ENCODE results near the gene VGLL2.

The VGLL2 gene

DNA sequence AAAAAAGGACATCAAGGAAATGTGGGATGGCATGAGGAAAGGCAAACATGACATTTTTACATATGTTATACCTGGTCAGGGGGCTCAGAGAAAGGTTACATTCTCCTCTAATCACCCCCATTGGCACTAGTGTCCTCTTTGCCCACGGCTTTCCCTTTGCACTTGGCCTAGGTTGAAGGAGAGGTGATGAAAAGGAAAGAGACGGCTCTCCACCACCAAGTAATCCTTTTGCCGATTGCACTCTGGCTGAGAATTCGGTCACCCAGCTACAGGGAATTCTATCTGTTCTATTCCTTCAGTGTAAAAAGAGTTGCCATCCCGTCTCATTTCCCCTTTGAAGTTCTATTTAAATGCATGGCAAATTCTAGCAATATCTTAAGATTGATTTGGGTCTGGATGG, 10.4 kb downstream of the VGLL2 start:
- Histone ChIP-seq H3K36me3 (replicated peaks) (no peaks in the 10 kb centered on the region), H3K4me3 (ENCODE audit: low read depth, low read length) (no peak overlapping the region), H3K27me3 (replicated peaks) (peaks cover 40% of the 10 kb centered on the region), H3K27ac (no peak overlapping the region)
- DNase-seq: no peak
- in situ Hi-C loops (cut with HindIII; ENCODE audit: low pct_ligation_motif_present, low sequenced_read_pairs): no loop called here
- TF ChIP-seq, protein P1, sequence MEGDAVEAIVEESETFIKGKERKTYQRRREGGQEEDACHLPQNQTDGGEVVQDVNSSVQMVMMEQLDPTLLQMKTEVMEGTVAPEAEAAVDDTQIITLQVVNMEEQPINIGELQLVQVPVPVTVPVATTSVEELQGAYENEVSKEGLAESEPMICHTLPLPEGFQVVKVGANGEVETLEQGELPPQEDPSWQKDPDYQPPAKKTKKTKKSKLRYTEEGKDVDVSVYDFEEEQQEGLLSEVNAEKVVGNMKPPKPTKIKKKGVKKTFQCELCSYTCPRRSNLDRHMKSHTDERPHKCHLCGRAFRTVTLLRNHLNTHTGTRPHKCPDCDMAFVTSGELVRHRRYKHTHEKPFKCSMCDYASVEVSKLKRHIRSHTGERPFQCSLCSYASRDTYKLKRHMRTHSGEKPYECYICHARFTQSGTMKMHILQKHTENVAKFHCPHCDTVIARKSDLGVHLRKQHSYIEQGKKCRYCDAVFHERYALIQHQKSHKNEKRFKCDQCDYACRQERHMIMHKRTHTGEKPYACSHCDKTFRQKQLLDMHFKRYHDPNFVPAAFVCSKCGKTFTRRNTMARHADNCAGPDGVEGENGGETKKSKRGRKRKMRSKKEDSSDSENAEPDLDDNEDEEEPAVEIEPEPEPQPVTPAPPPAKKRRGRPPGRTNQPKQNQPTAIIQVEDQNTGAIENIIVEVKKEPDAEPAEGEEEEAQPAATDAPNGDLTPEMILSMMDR (IDR thresholded peaks at IDR 0.05; ENCODE audit: low read depth, low read length, missing control alignments): no peak

DNA sequence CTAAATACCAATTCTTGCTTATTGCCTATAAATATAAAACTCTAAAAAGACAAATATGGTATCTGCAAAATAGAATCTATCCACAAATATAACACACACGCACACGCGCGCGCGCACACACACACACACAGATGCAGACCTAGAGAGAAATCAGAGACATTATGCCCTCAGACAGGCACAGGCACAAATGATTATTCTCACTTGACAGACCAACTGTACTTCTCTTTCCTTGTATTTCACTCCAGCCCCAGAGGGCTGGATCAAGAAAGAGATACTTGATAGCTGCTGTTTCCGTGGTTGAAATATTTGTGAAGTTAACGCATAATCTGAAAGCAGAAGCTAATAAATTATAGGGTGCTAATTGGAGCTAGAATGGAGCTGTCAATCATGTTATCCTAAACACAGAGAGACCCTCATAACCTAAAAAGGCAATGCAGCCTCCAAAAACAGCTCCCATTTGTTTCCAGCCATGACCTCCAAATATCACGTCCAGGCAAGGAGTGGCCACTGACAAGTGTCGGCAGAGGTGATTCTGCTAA, 11.5 kb downstream of the VGLL2 start:
- H3K36me3 ChIP-seq (replicated peaks): no peaks in the 10 kb centered on the region
- TF ChIP-seq, protein P1 (IDR thresholded peaks at IDR 0.05; ENCODE audit: low read depth, low read length, missing control alignments): no peak
- in situ Hi-C loops (cut with HindIII; ENCODE audit: low pct_ligation_motif_present, low sequenced_read_pairs): no loop called here
- peaks cover 30% of the 10 kb centered on the region for H3K27me3 ChIP-seq (replicated peaks)
- H3K4me3 ChIP-seq (ENCODE audit: low read depth, low read length): no peak overlapping the region
- DNase-seq: no peak
- H3K27ac ChIP-seq: no peak overlapping the region

DNA sequence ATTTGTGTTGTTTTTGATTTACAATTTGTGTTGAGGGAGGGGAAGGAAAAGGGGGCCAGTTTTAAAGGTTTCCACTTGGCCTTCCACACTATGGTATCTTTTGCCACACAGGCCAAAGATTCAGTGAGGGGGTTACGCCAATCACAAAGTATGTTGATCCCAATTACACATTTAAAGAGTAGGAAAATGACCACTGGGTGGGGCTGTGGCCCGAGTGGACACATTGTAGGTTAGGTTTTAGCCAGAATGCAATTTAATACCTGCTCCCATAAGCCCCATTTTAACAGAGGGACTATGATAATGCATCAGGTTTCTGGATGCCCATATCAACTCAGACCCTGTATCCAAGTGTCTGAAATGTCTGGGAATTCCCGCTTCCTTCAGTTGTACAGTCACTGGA, 15.6 kb downstream of the VGLL2 start:
- DNase-seq: no peak
- H3K4me3 ChIP-seq (ENCODE audit: low read depth, low read length): no peak overlapping the region
- no peak overlapping the region for H3K27ac ChIP-seq
- in situ Hi-C loops (cut with HindIII; ENCODE audit: low pct_ligation_motif_present, low sequenced_read_pairs): no loop called here
- peaks cover 6% of the 10 kb centered on the region for H3K27me3 ChIP-seq (replicated peaks)
- TF ChIP-seq, protein P1 (IDR thresholded peaks at IDR 0.05; ENCODE audit: low read depth, low read length, missing control alignments): peak; percentile 57
- H3K36me3 ChIP-seq (replicated peaks): no peaks in the 10 kb centered on the region

DNA sequence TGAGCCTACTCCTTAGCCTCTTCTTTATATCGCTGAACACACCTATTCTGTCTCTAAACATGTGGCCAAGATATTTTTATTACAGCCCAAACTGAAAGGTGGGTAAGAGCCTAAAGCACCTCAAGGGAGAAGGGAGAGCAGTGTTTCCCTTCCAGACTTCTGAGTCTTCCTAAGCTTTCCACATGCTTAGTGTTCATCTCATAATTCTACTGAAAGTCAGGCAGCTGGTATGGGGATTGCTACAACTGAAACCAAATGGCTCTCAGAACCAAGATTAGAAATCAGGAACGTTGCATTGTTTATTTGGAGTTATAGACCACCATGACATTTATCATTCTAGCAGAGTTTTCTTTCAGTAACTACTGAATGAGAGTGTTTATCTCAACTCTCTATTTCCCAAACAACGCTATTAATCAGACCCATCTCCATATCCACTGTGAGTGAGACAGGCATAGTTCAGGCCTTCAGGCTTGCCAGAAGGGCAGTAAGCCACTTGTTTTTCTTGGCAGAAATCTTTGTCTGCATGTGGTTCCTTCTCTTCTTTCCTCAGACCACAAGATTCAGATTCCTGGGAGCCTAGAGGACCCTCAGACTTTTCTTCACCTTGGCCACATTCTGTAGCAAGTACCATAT, 22.8 kb downstream of the VGLL2 start:
- in situ Hi-C loops (cut with HindIII; ENCODE audit: low pct_ligation_motif_present, low sequenced_read_pairs): no loop called here
- Histone ChIP-seq H3K4me3 (ENCODE audit: low read depth, low read length) (no peak overlapping the region), H3K36me3 (replicated peaks) (no peaks in the 10 kb centered on the region), H3K27me3 (replicated peaks) (no peaks in the 10 kb centered on the region), H3K27ac (no peak overlapping the region)
- DNase-seq: no peak
- TF ChIP-seq, protein P1 (IDR thresholded peaks at IDR 0.05; ENCODE audit: low read depth, low read length, missing control alignments): no peak

DNA sequence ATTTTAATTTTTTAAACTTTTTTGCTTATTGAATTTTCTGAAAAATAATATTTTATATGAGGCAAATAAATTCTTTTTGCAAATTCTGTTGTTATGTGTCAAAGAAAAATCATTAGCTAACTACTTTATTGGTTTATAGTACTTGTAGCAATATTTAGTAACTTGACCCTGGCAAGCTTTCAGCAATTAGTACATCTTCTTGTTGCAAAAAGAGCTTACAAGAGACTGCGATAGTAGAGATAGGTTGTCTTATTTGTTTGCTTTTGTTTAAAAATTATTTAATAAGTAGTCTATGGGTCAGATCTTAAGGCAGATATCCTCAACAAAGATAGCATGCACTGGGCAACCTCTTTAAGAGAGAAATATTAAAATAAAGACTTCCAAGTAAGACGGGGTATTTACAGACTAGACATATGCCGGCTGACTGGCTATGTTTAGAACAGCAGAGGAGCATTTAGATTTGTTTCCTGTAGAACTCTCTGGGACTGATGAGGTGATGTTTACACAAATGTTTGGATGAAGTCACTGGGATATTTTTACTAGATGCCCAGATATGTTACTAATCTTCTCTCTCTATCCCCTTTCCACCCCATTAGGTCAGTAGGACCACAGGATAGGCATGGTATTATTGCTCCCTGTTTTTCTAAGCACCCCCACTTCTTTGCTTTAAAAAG, 25.0 kb downstream of the VGLL2 start:
- DNase-seq: no peak
- no peaks in the 10 kb centered on the region for H3K27me3 ChIP-seq (replicated peaks)
- no peak overlapping the region for H3K4me3 ChIP-seq (ENCODE audit: low read depth, low read length)
- in situ Hi-C loops (cut with HindIII; ENCODE audit: low pct_ligation_motif_present, low sequenced_read_pairs): no loop called here
- no peaks in the 10 kb centered on the region for H3K36me3 ChIP-seq (replicated peaks)
- TF ChIP-seq, protein P1 (IDR thresholded peaks at IDR 0.05; ENCODE audit: low read depth, low read length, missing control alignments): no peak
- no peak overlapping the region for H3K27ac ChIP-seq
